GM10248 (cell line): ENCODE results near the gene PFKFB4.

Experiments
- CTCF ChIA-PET: fragments of 300-600 bp; sonication (Branson Sonifier 250); formaldehyde crosslinking; extraction: SDS; loops from one replicate; lab custom pipeline; 2021; ENCODE audit warnings: antibody characterized with exemption; lab: Yijun Ruan, JAX
- POLR2A ChIA-PET: fragments of 350-650 bp; sonication (Branson Sonifier 250); formaldehyde crosslinking; extraction: SDS; loops from one replicate; lab custom pipeline; 2020; ENCODE audit warnings: antibody characterized with exemption; lab: Yijun Ruan, JAX
- DNase-seq: peaks from one replicate; pipeline ENCODE4 v3.0.0; 2012; ENCODE audit errors: extremely low spot score
- TF ChIP-seq, protein P1 (sequence below): IDR thresholded peaks from 2 replicates; pipeline ENCODE4 v1.5.1; 2012; ENCODE audit warnings: mild to moderate bottlenecking, low read depth; ENCODE audit errors: extremely low read depth, missing control alignments, control extremely low read depth

Gene PFKFB4

DNA sequence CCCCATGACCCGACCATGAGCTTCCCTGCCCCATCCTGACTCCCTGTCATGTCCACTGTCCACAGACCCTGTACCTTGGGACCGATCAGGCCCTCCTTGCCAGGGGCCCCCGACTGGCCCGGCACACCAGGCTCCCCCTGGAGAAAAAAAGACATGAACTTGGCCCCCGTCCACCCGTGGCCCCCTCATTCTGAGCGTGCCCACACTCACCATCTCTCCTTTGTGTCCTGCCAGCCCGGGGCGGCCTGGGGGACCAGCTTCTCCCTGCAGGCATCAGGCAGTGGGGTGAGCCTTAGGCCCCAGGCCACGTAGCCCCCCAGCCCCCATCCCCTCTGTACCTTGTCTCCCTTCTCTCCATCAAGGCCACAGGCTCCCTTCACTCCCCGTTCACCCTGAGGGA lies 10.9 kb upstream of the PFKFB4 start:
- ChIA-PET POLR2A (no interaction called here), CTCF (interaction anchor here (1.8 kb wide), 2 partner anchors 9 to 131 kb away, joined by 8 to 11 read pairs; no protein-coding TSS in a partner anchor)
- DNase-seq, result no peak
- TF ChIP-seq, protein P1, sequence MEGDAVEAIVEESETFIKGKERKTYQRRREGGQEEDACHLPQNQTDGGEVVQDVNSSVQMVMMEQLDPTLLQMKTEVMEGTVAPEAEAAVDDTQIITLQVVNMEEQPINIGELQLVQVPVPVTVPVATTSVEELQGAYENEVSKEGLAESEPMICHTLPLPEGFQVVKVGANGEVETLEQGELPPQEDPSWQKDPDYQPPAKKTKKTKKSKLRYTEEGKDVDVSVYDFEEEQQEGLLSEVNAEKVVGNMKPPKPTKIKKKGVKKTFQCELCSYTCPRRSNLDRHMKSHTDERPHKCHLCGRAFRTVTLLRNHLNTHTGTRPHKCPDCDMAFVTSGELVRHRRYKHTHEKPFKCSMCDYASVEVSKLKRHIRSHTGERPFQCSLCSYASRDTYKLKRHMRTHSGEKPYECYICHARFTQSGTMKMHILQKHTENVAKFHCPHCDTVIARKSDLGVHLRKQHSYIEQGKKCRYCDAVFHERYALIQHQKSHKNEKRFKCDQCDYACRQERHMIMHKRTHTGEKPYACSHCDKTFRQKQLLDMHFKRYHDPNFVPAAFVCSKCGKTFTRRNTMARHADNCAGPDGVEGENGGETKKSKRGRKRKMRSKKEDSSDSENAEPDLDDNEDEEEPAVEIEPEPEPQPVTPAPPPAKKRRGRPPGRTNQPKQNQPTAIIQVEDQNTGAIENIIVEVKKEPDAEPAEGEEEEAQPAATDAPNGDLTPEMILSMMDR, result no peak

DNA sequence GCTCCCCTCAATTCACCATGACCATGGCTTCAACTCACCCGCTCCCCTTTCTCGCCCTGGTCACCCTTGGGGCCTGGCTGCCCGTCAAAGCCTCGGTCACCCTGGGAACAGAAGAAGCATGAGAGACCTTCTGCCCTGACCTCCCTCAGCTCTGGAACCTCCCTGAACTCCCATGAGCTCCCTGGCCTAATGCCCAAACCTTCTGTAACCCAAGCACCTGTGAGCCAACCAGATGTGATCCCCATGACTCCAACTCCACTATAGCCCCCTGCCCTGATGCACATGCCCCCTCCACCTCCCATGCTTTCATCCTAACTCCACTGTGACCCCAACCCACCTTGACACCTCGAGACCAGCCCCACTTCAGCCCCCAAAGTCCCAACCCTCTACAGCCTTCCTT lies 10.5 kb upstream of the PFKFB4 start:
- no peak for DNase-seq
- POLR2A ChIA-PET, result no interaction called here
- CTCF ChIA-PET, result interaction anchor here (1.0 to 1.8 kb wide), 3 partner anchors 9 to 131 kb away, joined by 3 to 11 read pairs (median 8); partner anchors contain the start of gene SLC26A6
- TF ChIP-seq, protein P1, result no peak

DNA sequence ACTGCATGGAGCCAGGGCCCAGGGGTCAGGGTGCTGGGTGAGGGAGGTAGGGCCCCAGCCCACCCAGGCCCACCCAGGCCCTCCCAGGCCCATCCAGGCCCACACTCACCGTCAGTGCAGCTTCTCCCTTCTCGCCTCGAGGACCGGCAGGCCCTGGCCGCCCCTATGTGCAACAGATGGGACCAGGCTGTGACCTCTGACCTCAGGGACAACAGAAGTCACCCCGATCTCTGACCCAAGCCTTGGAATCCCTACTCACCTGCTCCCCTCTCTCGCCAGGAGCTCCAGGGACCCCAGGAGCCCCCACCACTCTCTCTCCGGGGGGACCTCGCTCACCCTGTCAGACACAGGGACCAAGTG lies 9.8 kb upstream of the PFKFB4 start:
- POLR2A ChIA-PET, result no interaction called here
- TF ChIP-seq, protein P1, result no peak
- no peak for DNase-seq
- CTCF ChIA-PET, result interaction anchor here (1.0 to 1.8 kb wide), 3 partner anchors 8 to 130 kb away, joined by 3 to 11 read pairs (median 8); partner anchors contain the start of gene SLC26A6

DNA sequence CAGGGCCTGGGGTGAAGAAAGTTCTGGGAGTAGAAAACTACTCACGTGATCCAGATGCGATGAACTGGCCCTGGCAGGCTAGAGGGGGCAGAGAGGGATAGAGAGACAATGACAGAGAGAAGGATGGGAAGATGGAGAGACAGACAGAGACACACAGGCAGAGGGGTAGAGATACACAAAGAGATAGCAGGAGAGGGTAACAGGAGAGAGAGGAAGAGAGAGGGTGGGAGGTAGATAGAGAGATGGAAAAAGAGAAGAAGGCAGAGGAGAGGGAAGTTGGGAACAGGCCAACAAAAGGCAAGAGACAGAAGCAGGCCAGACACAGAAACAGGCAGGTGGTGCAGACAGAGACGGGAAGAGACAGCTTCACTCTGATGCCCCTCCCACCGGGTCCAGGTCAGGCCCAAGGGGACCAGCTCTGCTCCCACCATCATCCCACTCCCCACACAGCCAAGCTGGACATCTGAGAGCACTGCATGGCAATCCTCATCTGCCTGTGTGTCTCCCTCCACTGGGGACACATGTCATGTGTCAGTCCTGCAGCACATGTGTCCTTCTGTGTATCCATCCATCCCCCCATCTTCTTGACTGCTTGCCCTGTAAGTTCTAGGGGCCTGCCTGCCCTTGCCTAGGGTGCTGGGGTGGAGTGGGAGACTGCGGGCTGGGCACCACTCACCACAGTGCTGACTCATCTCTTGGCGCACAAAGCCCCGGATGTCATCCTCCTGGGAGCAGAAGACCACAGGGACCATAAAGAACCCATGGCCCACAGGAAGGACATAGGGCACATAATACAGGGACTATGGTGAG lies 9.2 kb upstream of the PFKFB4 start:
- ChIA-PET POLR2A (no interaction called here), CTCF (interaction anchor here (1.0 to 1.8 kb wide), 3 partner anchors 8 to 130 kb away, joined by 3 to 11 read pairs (median 8); partner anchors contain the start of gene SLC26A6)
- TF ChIP-seq, protein P1, result no peak
- DNase-seq, result no peak

- TF ChIP-seq, protein P1, result no peak
- no peak for DNase-seq
- POLR2A ChIA-PET, result no interaction called here
- CTCF ChIA-PET, result no interaction called here
Observed at GRCh38 chr3:48565186-48565585, 8.6 kb upstream of the PFKFB4 start.

DNA sequence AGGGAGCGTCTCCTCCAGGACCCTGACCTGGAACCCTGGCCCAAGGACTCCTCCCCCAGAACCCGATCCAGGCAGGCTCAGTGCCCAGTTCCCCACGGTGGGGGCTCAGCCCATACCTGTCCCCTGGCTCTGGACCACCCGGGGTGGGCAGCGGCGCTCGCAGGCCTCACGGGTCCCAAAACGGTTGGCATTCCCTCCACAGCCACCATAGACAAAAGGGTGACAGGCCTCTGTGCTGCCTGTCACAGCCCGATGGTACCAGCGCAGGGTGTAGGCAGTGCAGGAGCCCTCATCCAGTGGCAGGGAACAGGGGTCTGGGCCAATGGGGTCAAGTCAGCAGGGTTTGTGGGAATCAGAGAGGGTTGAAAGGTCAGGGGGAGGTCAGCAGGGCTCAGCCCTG lies 8.1 kb upstream of the PFKFB4 start:
- ChIA-PET CTCF (no interaction called here), POLR2A (no interaction called here)
- no peak for DNase-seq

More for the DNA sequence above, 8.1 kb upstream of the PFKFB4 start:
- TF ChIP-seq, protein P1, result no peak
